C4-2B (cell line): ENCODE results near the gene C19orf33.

Source experiments
- H3K27ac ChIP-seq: fragments of 450-650 bp; 2 replicates; pipeline ENCODE4 v1.5.1; 2017
- ZFX ChIP-seq: fragments of 450-650 bp; IDR thresholded peaks from 2 replicates; pipeline ENCODE4 v1.6.1; 2017
- TF ChIP-seq, protein P1 (sequence below): fragments of 450-650 bp; conservative IDR thresholded peaks from 2 replicates; pipeline ENCODE4 v1.5.1; 2017; ENCODE audit warnings: mild to moderate bottlenecking

The C19orf33 gene

DNA sequence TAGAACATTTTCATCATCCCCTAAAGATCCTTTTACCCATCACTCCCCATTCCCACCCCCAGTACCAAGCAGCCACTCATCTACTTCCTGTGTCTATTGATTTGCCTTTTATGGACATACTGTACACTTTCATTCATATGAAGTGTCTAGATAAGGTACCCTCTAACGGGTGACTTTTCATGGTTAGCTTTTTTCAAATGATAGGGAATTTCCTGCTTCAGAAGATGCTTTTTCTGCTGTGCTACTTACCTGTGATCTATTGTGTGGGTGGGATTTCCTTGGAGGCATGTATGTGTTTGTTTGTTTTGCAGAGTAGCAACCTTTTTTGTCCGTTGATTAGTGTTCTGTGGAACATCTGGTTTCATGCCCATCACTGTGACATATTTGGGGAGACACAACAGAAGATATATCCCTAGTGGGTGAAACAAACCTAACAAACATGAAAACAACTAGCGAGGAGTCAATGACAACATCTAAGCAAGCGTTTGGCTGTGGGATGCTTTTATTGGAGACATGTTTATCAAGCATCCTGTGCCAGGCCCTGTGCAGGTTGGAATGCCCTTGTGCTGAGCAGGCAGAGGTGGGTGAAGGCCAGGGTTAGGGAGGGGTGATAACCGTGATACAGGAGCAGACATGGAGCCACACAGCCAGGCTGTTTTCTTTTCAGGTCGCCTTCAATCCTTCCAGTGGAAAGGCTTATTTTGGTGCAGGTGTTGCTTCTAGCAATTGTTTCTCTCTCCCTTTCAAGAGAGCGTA, 22.1 kb upstream of the C19orf33 start:
- 0 out of 2 replicates have a peak overlapping the region, but pooled peaks have one; percentile 0 for H3K27ac ChIP-seq
- TF ChIP-seq ZFX, result no peak
- TF ChIP-seq, protein P1, sequence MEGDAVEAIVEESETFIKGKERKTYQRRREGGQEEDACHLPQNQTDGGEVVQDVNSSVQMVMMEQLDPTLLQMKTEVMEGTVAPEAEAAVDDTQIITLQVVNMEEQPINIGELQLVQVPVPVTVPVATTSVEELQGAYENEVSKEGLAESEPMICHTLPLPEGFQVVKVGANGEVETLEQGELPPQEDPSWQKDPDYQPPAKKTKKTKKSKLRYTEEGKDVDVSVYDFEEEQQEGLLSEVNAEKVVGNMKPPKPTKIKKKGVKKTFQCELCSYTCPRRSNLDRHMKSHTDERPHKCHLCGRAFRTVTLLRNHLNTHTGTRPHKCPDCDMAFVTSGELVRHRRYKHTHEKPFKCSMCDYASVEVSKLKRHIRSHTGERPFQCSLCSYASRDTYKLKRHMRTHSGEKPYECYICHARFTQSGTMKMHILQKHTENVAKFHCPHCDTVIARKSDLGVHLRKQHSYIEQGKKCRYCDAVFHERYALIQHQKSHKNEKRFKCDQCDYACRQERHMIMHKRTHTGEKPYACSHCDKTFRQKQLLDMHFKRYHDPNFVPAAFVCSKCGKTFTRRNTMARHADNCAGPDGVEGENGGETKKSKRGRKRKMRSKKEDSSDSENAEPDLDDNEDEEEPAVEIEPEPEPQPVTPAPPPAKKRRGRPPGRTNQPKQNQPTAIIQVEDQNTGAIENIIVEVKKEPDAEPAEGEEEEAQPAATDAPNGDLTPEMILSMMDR, result no peak

DNA sequence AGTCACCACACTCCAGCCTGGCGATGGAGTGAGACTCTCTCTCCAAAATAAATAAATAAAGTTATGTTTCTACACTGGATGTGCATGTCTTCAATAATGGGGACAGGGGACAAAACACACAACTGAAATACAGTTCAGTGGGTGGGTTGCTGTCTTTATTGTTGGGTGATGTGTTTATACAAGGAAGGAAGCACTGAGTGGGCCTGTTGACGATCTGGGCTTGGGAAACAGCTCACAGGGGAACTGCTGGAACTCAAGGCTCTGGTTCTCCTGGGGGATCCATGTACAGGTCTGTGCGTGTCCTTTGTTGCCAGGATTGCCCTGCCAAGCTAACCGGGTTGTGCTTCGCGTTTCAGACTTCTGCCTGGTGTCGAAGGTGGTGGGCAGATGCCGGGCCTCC, 20.8 kb upstream of the C19orf33 start:
- TF ChIP-seq, protein P1, result no peak
- no peak for TF ChIP-seq ZFX
- no peak overlapping the region for H3K27ac ChIP-seq

DNA sequence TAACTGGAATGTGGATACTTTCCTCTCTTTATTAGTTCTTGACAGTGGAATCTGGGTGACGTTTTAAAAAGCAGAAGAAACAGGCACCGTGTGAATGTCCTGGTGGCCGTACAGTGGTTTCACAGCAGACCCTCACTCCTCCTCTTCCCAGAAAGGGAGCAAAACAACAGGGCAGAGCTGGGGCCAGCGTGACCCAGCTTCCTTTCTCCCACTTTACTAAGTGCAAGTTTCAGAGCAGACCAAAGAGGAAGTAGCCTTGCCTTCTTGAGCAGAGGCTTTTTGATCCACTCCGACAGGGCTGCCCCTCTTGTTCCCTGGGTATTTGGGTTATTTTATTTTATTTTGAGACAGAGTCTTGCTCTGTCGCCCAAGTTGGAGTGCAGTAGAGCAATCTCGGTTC, 19.6 kb upstream of the C19orf33 start:
- H3K27ac ChIP-seq, result no peak overlapping the region
- no peak for TF ChIP-seq ZFX
- TF ChIP-seq, protein P1, result no peak

DNA sequence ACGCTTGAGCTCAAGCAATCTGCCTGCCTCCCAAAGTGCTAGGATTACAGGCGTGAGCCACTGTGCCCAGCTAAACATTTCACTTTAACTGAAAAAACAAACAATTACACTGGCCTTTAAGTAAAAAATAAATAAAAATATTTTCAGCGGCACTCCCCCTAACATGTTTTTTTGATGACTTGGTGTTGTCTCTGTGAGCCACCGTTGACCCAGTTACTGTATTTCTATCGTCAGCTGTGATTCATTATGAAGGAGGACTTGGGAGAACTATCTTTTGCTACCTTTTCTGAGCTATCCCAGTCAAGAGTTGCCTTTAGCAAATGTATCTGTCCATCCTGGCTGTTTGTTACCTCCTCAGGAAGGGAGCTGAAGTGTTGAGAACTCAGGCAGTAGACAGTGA, 18.5 kb upstream of the C19orf33 start:
- H3K27ac ChIP-seq, result no peak overlapping the region

DNA sequence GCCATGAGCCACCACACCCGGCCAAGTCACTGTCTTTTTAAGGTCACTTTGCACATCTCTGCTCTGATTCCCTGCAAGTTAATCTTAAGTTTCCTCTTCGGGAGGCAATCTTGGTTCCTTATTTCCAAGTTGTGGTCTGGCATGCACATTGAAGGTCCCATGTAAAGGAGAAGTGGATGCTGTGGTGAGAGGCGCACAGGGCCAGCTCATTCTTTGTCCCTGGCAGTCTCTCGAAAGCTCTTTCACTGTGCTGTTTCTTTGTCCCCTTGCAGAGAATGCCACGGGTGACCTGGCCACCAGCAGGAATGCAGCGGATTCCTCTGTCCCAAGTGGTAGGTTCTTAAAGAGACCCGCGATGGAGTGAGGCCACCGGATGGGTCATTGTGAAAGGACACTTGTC, 16.4 kb upstream of the C19orf33 start:
- no peak overlapping the region for H3K27ac ChIP-seq
- TF ChIP-seq, protein P1, result no peak
- no peak for TF ChIP-seq ZFX

More for the DNA sequence above, 18.5 kb upstream of the C19orf33 start:
- no peak for TF ChIP-seq ZFX
- TF ChIP-seq, protein P1, result no peak

DNA sequence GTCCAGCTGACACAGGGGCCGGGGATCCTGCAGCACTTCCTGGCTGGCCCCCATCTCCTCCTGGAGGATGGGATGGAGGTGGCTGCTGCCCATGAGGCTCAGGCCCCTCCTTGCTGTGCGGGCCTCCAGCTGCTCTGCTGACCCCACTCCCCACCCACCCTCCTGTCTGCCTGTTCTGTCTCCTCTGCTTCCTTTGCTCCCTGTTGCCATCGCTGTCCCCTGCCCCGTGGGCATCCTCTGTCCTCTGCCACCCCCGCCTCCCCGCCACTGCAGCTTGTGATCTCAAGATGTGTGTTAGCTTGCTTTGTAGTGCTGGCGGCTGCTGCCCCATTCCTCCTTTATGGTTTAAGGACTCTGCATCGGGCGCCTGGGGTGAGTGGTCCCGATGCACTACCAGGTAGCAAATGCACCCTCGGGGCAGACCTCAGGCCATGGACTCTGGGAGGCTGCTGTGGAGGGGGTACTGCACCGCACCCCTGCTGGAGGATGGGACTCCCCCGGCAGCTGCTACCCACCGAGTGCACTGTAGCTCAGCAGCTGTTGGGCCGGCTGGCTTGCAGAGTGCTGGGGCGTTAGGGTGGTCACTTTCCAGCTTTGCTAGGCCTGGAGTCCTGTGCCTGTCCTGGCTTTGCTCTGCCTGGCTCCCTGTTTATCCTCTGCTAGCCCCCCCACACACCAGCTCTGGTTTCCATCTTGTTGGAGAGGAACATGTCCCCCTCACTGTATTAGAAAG, 15.8 kb upstream of the C19orf33 start:
- TF ChIP-seq, protein P1, result no peak
- TF ChIP-seq ZFX, result no peak

DNA sequence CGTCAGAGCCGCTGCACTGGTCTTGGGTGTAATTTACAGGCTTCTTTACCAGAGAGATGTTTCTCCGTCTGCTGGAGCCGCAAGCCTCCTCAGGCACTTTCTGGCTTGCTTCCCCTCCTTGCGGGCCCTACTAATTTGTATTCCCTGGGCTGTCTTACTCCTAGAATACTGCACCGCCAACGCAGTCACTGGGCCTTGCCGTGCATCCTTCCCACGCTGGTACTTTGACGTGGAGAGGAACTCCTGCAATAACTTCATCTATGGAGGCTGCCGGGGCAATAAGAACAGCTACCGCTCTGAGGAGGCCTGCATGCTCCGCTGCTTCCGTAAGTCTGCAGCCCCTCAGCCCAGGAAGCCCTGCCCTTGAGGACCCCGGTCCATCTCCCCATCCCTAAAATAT, 14.1 kb upstream of the C19orf33 start:
- TF ChIP-seq, protein P1, result no peak
- TF ChIP-seq ZFX, result no peak
- H3K27ac ChIP-seq, result peak overlapping the region; percentile 81

More for the DNA sequence above, 15.8 kb upstream of the C19orf33 start:
- H3K27ac ChIP-seq, result peak overlapping the region; percentile 5; the same call in 1 of the 2 replicates
